DND-41 (cell line): ENCODE results near the gene CCDC83.

Experiments used
- ATAC-seq: fragments of 200-7000 bp; cut with Tn5 transposase; 3 replicates; pipeline ENCODE4 v1.9.1; 2021; ENCODE audit warnings: low read depth; ENCODE audit not compliant: insufficient read depth
- DNase-seq: peaks from one replicate; pipeline ENCODE4 v3.0.0-alpha.2; 2020
- H2AFZ ChIP-seq: 2 replicates; pipeline ENCODE4 v1.6.0; 2012; ENCODE audit warnings: low read depth, low read length
- H3K27ac ChIP-seq: 2 replicates; pipeline ENCODE4 v1.5.1; 2012; ENCODE audit warnings: low read length, inconsistent platforms
- H3K27me3 ChIP-seq: fragments of 200-600 bp; sonication (generic); 2 replicates; pipeline ENCODE4 v1.6.0; 2012; ENCODE audit warnings: low read length, mild to moderate bottlenecking, inconsistent platforms; ENCODE audit not compliant: insufficient read depth, poor library complexity
- H3K36me3 ChIP-seq: 2 replicates; pipeline ENCODE4 v1.5.1; 2012; ENCODE audit warnings: low read length, inconsistent platforms; ENCODE audit not compliant: insufficient read depth
- H3K4me1 ChIP-seq: 2 replicates; pipeline ENCODE4 v1.5.1; 2012; ENCODE audit warnings: mild to moderate bottlenecking, low read length; ENCODE audit not compliant: insufficient read depth
- H3K4me2 ChIP-seq: 2 replicates; pipeline ENCODE4 v1.6.0; 2012; ENCODE audit warnings: mild to moderate bottlenecking, moderate library complexity, low read length, inconsistent platforms; ENCODE audit not compliant: insufficient read depth
- H3K4me3 ChIP-seq, 2 experiments: fragments of 200-600 bp in 1 of 2; shearing (Covaris generic) in 1 of 2; 2 replicates each; pipeline ENCODE4 v1.5.1; 2012 to 2016; ENCODE audit warnings: inconsistent platforms in 2 of 2, low read length in 2 of 2, mild to moderate bottlenecking in 2 of 2, low read depth in 1 of 2, moderate library complexity in 1 of 2
- H3K79me2 ChIP-seq: 2 replicates; pipeline ENCODE4 v1.6.0; 2012; ENCODE audit warnings: low read length, inconsistent platforms; ENCODE audit not compliant: insufficient read depth
- H3K9ac ChIP-seq: 2 replicates; pipeline ENCODE4 v1.6.0; 2012; ENCODE audit warnings: low read depth, mild to moderate bottlenecking, inconsistent platforms, low read length, moderate library complexity
- H3K9me3 ChIP-seq: 2 replicates; pipeline ENCODE4 v1.5.1; 2012; ENCODE audit warnings: low read length, moderate library complexity, mild to moderate bottlenecking, inconsistent platforms; ENCODE audit not compliant: insufficient read depth, severe bottlenecking
- H4K20me1 ChIP-seq: 2 replicates; pipeline ENCODE4 v1.6.0; 2012; ENCODE audit warnings: low read length; ENCODE audit not compliant: insufficient read depth
- CTCF ChIP-seq: IDR thresholded peaks from 2 replicates; pipeline ENCODE4 v1.5.1; 2012; ENCODE audit warnings: borderline replicate concordance, low read length, moderate library complexity, mild to moderate bottlenecking; ENCODE audit not compliant: poor library complexity, severe bottlenecking; ENCODE audit errors: extremely low read depth
- EZH2 ChIP-seq: IDR thresholded peaks from 3 replicates; pipeline ENCODE4 v1.6.1; 2012; ENCODE audit warnings: borderline replicate concordance, low read depth, mild to moderate bottlenecking, moderate library complexity, low read length, inconsistent platforms; ENCODE audit not compliant: severe bottlenecking

CCDC83 gene

DNA sequence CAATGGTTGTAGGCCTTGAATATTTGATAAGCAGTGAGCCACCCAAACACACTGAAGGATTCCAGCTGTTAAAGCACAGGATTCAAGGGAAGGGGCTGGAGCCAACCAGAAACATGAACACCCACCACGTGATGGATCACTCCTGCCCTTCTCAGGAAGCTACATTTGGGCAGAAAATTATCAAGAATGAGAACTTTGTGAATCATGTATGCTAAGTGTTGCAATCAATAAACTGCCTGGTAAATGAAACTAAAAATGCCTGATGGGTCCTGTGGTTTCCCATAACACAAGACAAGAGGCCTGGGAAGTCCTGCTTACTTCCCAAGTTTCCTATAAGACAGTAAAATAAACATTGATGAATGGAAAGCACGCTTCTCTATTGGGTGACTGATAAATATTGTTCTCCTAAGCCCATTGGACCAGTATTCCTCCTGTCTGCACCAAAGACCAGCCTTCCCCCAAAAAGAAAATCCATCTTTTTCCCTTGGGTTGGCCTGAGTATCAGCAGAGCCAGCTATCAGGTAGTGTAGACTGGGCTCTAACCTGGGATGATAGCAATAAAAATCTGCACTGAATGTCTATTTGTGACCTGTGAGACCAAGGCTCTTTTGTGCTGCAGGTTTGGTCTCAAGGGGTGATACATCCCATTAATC, 98.4 kb downstream of the CCDC83 start:
- Histone ChIP-seq H3K27ac (no peak overlapping the region), H3K9ac (no peak overlapping the region), H3K79me2 (no peaks in the 10 kb centered on the region), H3K4me3 (no peak overlapping the region), H3K4me2 (no peak overlapping the region), H3K4me1 (no peaks in the 10 kb centered on the region), H3K36me3 (peaks cover 39% of the 10 kb centered on the region), H3K9me3 (no peaks in the 10 kb centered on the region), H3K27me3 (no peaks in the 10 kb centered on the region), H4K20me1 (no peaks in the 10 kb centered on the region), H2AFZ (no peak overlapping the region)
- no peak for ATAC-seq
- DNase-seq, result no peak
- TF ChIP-seq EZH2 (no peak), CTCF (no peak)

DNA sequence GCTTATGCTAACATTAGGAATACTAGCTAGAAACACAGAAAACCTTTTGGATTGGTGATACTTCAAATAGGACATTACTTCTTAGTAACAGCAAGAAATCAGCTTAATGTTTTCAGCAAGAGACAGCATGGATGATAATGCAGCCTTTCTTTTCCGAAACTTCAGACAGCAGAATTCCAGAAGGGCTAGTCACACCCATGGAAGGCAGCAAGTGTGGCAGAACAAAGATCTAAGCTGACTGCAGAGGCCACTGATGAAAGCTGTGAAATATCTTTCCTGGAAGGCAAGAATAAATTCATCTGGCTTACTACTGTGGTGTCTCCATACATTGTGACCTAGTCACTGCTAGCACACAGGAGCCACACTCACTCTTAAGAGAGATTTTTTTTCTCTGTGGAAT, 100.3 kb downstream of the CCDC83 start:
- H3K4me1 ChIP-seq, result no peaks in the 10 kb centered on the region
- H3K36me3 ChIP-seq, result peaks cover 54% of the 10 kb centered on the region
- no peaks in the 10 kb centered on the region for H3K79me2 ChIP-seq
- H2AFZ ChIP-seq, result no peak overlapping the region
- H3K4me2 ChIP-seq, result no peak overlapping the region
- no peak overlapping the region for H3K27ac ChIP-seq
- no peak overlapping the region for H3K9ac ChIP-seq
- no peaks in the 10 kb centered on the region for H4K20me1 ChIP-seq
- ATAC-seq (no peak), DNase-seq (no peak)
- no peaks in the 10 kb centered on the region for H3K9me3 ChIP-seq
- TF ChIP-seq EZH2, result no peak
- TF ChIP-seq CTCF, result no peak
- no peaks in the 10 kb centered on the region for H3K27me3 ChIP-seq
- no peak overlapping the region for H3K4me3 ChIP-seq

DNA sequence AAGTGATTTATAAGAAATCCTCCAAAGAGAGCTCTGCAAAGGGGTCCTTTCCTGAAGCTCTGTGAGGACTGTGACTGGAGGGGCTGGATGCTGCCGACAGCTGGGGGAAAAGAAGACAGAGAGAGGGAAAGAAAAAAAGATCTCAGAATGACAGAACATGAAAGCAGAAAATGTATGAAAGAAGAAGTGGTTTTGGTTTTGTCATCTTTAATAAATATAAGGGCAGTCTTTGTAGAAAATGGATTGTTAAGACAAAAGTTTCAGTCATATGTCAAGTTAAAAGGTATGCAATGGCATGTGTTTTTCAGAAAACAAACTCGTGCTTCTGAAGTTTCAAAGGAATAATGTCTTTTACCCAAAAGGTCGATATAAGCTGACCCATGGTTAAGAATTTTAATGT, 105.5 kb downstream of the CCDC83 start:
- ATAC-seq, result no peak
- no peak for DNase-seq
- H3K4me2 ChIP-seq, result no peak overlapping the region
- H3K79me2 ChIP-seq, result no peaks in the 10 kb centered on the region
- H3K4me1 ChIP-seq, result no peaks in the 10 kb centered on the region
- H3K27ac ChIP-seq, result no peak overlapping the region
- H3K36me3 ChIP-seq, result peaks cover 76% of the 10 kb centered on the region
- no peaks in the 10 kb centered on the region for H4K20me1 ChIP-seq
- H3K27me3 ChIP-seq, result no peaks in the 10 kb centered on the region
- no peak overlapping the region for H3K9ac ChIP-seq
- H3K9me3 ChIP-seq, result no peaks in the 10 kb centered on the region
- no peak overlapping the region for H3K4me3 ChIP-seq
- H2AFZ ChIP-seq, result no peak overlapping the region
- TF ChIP-seq CTCF (no peak), EZH2 (no peak)
